ENCODE data around the gene RIC3.

The RIC3 gene

DNA sequence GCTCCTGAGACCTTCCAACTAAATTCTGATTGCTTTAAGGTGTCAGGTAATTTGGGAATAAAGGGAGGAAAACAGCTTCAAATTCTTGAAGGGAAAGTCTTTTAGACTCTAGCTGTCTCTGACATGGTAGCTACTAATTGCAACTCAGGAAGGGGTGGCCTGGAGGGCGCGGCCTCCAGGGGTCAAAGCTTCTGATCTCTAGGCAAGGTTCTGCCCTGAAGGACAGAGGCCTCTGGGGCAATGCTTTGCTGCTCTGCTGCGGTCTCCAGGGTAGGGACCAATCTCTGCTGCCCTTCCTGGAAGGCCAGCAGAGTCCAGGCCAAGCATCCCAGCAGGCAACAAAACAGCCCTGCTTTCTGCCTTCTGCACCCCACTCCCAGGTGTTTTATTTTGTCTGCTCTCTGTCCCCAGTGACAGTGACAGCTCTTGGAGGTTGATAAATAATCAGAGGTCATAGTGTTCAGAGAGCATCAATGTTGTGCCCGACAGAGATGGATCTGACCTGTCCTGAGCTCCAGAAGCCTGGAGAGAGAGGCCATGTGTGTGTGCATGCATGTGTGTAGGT is 89.6 kb downstream of the RIC3 start:
- no peak for TF ChIP-seq ARNT (IDR thresholded peaks at IDR 0.05)
- TF ChIP-seq BHLHE40 (IDR thresholded peaks at IDR 0.05; ENCODE audit: borderline replicate concordance) = no peak
- no peak for TF ChIP-seq FOXA1 (IDR thresholded peaks at IDR 0.05)
- no peak for TF ChIP-seq FOXM1 (IDR thresholded peaks at IDR 0.05; ENCODE audit: borderline replicate concordance)
- TF ChIP-seq NFRKB (IDR thresholded peaks at IDR 0.05) = no peak
- no peak for TF ChIP-seq SP1 (IDR thresholded peaks at IDR 0.05)
- no peak for TF ChIP-seq L3MBTL2 (conservative IDR thresholded peaks at IDR 0.05)
- ChIA-PET CTCF (interaction anchor here (0.6 kb wide), 1 partner anchor 24 kb away, joined by 3 read pairs; no protein-coding TSS in a partner anchor), POLR2A (no interaction called here)
- no peak for DNase-seq (ENCODE audit: extremely low spot score)

DNA sequence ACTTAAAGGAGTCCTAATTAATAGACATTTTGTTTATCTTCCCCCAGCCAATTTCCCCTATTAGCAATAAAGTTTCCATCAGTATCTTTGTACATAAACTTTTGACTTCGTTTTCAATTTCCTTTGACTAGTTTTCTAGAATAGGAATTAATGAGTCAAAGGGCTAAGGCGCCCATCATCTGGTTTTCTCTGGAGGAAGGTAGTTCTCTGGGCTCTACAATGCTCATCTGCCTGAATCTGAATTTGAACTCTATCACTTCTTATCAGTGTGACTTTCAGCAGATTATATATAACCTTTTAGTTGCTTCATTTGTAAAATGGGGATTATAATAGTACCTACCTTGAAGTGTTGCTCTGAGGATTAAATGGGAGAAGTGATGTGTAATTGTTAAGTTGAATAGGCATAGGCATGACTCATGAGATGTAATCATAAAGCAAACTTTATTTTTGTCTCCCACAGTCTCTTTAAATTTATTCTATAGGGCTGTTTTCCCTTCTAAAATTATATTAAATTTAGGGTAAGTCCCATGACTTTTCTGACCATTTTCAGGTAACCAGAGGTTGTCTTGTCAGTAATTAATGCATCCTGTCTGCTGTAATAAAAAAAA is 93.6 kb downstream of the RIC3 start:
- POLR2A ChIA-PET = no interaction called here
- no peak for TF ChIP-seq TARDBP (IDR thresholded peaks at IDR 0.05)
- no peak for TF ChIP-seq HDGF (IDR thresholded peaks at IDR 0.05; ENCODE audit: borderline replicate concordance)
- no peak for TF ChIP-seq L3MBTL2 (conservative IDR thresholded peaks at IDR 0.05)
- TF ChIP-seq ARNT (IDR thresholded peaks at IDR 0.05) = no peak
- TF ChIP-seq SUZ12 (IDR thresholded peaks at IDR 0.05) = no peak
- TF ChIP-seq FOXM1 (IDR thresholded peaks at IDR 0.05; ENCODE audit: borderline replicate concordance) = no peak
- no peak for TF ChIP-seq SP1 (IDR thresholded peaks at IDR 0.05)
- TF ChIP-seq FOXA1 (IDR thresholded peaks at IDR 0.05) = no peak
- TF ChIP-seq BHLHE40 (IDR thresholded peaks at IDR 0.05; ENCODE audit: borderline replicate concordance) = no peak
- DNase-seq (ENCODE audit: extremely low spot score) = no peak
- CTCF ChIA-PET = no interaction called here

GRCh38 chr11:8071616-8072581 is 96.9 kb downstream of the RIC3 start:
- TF ChIP-seq FOXK2 (IDR thresholded peaks at IDR 0.05) = no peak
- TF ChIP-seq CTBP1 (IDR thresholded peaks at IDR 0.05; ENCODE audit: borderline replicate concordance) = no peak
- TF ChIP-seq HDGF (IDR thresholded peaks at IDR 0.05; ENCODE audit: borderline replicate concordance) = no peak
- TF ChIP-seq NFRKB (IDR thresholded peaks at IDR 0.05) = no peak
- TF ChIP-seq FOXM1 (IDR thresholded peaks at IDR 0.05; ENCODE audit: borderline replicate concordance) = no peak
- TF ChIP-seq BHLHE40 (IDR thresholded peaks at IDR 0.05; ENCODE audit: borderline replicate concordance) = no peak
- TF ChIP-seq TARDBP (IDR thresholded peaks at IDR 0.05) = no peak
- TF ChIP-seq, protein P1, sequence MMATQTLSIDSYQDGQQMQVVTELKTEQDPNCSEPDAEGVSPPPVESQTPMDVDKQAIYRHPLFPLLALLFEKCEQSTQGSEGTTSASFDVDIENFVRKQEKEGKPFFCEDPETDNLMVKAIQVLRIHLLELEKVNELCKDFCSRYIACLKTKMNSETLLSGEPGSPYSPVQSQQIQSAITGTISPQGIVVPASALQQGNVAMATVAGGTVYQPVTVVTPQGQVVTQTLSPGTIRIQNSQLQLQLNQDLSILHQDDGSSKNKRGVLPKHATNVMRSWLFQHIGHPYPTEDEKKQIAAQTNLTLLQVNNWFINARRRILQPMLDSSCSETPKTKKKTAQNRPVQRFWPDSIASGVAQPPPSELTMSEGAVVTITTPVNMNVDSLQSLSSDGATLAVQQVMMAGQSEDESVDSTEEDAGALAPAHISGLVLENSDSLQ (IDR thresholded peaks at IDR 0.05) = no peak
- TF ChIP-seq LEF1 (IDR thresholded peaks at IDR 0.05; ENCODE audit: borderline replicate concordance) = no peak
- no peak for TF ChIP-seq SUZ12 (IDR thresholded peaks at IDR 0.05)
- no peak for TF ChIP-seq ELF4 (IDR thresholded peaks at IDR 0.05)
- DNase-seq (ENCODE audit: extremely low spot score) = no peak
- ChIA-PET CTCF (interaction anchor here (1.2 kb wide), 2 partner anchors 39 to 61 kb away, joined by 3 to 4 read pairs; no protein-coding TSS in a partner anchor), POLR2A (no interaction called here)

GRCh38 chr11:8070417-8071115 is 98.3 kb downstream of the RIC3 start:
- CTCF ChIA-PET = interaction anchor here (1.2 kb wide), 1 partner anchor 60 kb away, joined by 4 read pairs; no protein-coding TSS in a partner anchor
- POLR2A ChIA-PET = no interaction called here
- peak; percentile 62 for DNase-seq (ENCODE audit: extremely low spot score)
- no peak for TF ChIP-seq HDGF (IDR thresholded peaks at IDR 0.05; ENCODE audit: borderline replicate concordance)
- no peak for TF ChIP-seq FOXK2 (IDR thresholded peaks at IDR 0.05)
- no peak for TF ChIP-seq FOXM1 (IDR thresholded peaks at IDR 0.05; ENCODE audit: borderline replicate concordance)
- TF ChIP-seq L3MBTL2 (conservative IDR thresholded peaks at IDR 0.05) = no peak
- TF ChIP-seq SUZ12 (IDR thresholded peaks at IDR 0.05) = no peak
- no peak for TF ChIP-seq BHLHE40 (IDR thresholded peaks at IDR 0.05; ENCODE audit: borderline replicate concordance)
- TF ChIP-seq SP1 (IDR thresholded peaks at IDR 0.05) = no peak
- TF ChIP-seq NFRKB (IDR thresholded peaks at IDR 0.05) = no peak
- TF ChIP-seq CTBP1 (IDR thresholded peaks at IDR 0.05; ENCODE audit: borderline replicate concordance) = no peak
- TF ChIP-seq ELF4 (IDR thresholded peaks at IDR 0.05) = no peak
- TF ChIP-seq ARNT (IDR thresholded peaks at IDR 0.05) = no peak
- TF ChIP-seq ZNF384 (IDR thresholded peaks at IDR 0.05) = no peak
- no peak for TF ChIP-seq LEF1 (IDR thresholded peaks at IDR 0.05; ENCODE audit: borderline replicate concordance)

- TF ChIP-seq NFRKB (IDR thresholded peaks at IDR 0.05) = no peak
- TF ChIP-seq SP1 (IDR thresholded peaks at IDR 0.05) = no peak
- TF ChIP-seq, protein P1 (IDR thresholded peaks at IDR 0.05) = no peak
- no peak for TF ChIP-seq ARNT (IDR thresholded peaks at IDR 0.05)
- TF ChIP-seq BHLHE40 (IDR thresholded peaks at IDR 0.05; ENCODE audit: borderline replicate concordance) = no peak
- no peak for TF ChIP-seq ELF4 (IDR thresholded peaks at IDR 0.05)
- TF ChIP-seq L3MBTL2 (conservative IDR thresholded peaks at IDR 0.05) = no peak
- no peak for TF ChIP-seq FOXK2 (IDR thresholded peaks at IDR 0.05)
- TF ChIP-seq TARDBP (IDR thresholded peaks at IDR 0.05) = no peak
- no peak for TF ChIP-seq HDGF (IDR thresholded peaks at IDR 0.05; ENCODE audit: borderline replicate concordance)
- TF ChIP-seq FOXM1 (IDR thresholded peaks at IDR 0.05; ENCODE audit: borderline replicate concordance) = no peak
- TF ChIP-seq CTBP1 (IDR thresholded peaks at IDR 0.05; ENCODE audit: borderline replicate concordance) = no peak
- no peak for TF ChIP-seq FOXA1 (IDR thresholded peaks at IDR 0.05)
- TF ChIP-seq LEF1 (IDR thresholded peaks at IDR 0.05; ENCODE audit: borderline replicate concordance) = no peak
- ChIA-PET POLR2A (no interaction called here), CTCF (no interaction called here)
These were observed 99.1 kb downstream of the RIC3 start for GRCh38 chr11:8069771-8070170.

More at GRCh38 chr11:8069771-8070170, 99.1 kb downstream of the RIC3 start:
- no peak for DNase-seq (ENCODE audit: extremely low spot score)
